Measurements from ENCODE around the gene SCN4A. TPM values are rescaled to one million over a fixed set of nuclear protein-coding genes. Genes with fewer than 3 reads are reported as not detected.

SCN4A gene
- polyA plus RNA-seq, 1 donor from 2014 or later, result not detected

GRCh38 chr17:63941751-63942150 is 31.0 kb downstream of the SCN4A start:
- Histone ChIP-seq H3K9me3 (ENCODE audit: low read length) (peaks cover 3% of the 10 kb centered on the region), H3K79me2 (replicated peaks; ENCODE audit: insufficient read depth, low read length) (no peaks in the 10 kb centered on the region), H3K9ac (ENCODE audit: low read length) (no peak overlapping the region), H3K36me3 (ENCODE audit: insufficient read depth, low read length) (no peaks in the 10 kb centered on the region), H2AFZ (ENCODE audit: low read depth, low read length) (no peak overlapping the region), H3K4me3 (ENCODE audit: low read length) (no peak overlapping the region), H3K27me3 (ENCODE audit: insufficient read depth, low read depth, low read length) (no peaks in the 10 kb centered on the region), H3K27ac (ENCODE audit: low read length) (no peak overlapping the region), H3F3A (ENCODE audit: insufficient read depth, low read length, poor library complexity, severe bottlenecking) (no peaks in the 10 kb centered on the region), H4K20me1 (ENCODE audit: insufficient read depth) (no peaks in the 10 kb centered on the region), H3K4me2 (ENCODE audit: low read length) (no peak overlapping the region), H3K9me2 (ENCODE audit: insufficient read depth, low read length) (no peaks in the 10 kb centered on the region)
- TF ChIP-seq RAD21 (conservative IDR thresholded peaks at IDR 0.05) (no peak), REST (IDR thresholded peaks at IDR 0.05; ENCODE audit: borderline replicate concordance) (no peak), CTCF (IDR thresholded peaks at IDR 0.05; ENCODE audit: poor library complexity, severe bottlenecking) (no peak), EP300 (conservative IDR thresholded peaks at IDR 0.05; ENCODE audit: poor library complexity, severe bottlenecking) (no peak), TAF1 (IDR thresholded peaks at IDR 0.05; ENCODE audit: low read depth) (no peak), POLR2AphosphoS5 (IDR thresholded peaks at IDR 0.05) (no peak), EZH2 (IDR thresholded peaks at IDR 0.05; ENCODE audit: borderline replicate concordance, insufficient read depth, low read length, poor library complexity, severe bottlenecking) (no peak), MXI1 (conservative IDR thresholded peaks at IDR 0.05; ENCODE audit: poor library complexity, severe bottlenecking) (no peak), SMC3 (conservative IDR thresholded peaks at IDR 0.05; ENCODE audit: poor library complexity) (no peak)

GRCh38 chr17:63941162-63941561 is 31.6 kb downstream of the SCN4A start:
- TF ChIP-seq EZH2 (IDR thresholded peaks at IDR 0.05; ENCODE audit: borderline replicate concordance, insufficient read depth, low read length, poor library complexity, severe bottlenecking) (no peak), RAD21 (conservative IDR thresholded peaks at IDR 0.05) (no peak), MXI1 (conservative IDR thresholded peaks at IDR 0.05; ENCODE audit: poor library complexity, severe bottlenecking) (no peak)
- Histone ChIP-seq H3K27ac (ENCODE audit: low read length) (no peak overlapping the region), H3K79me2 (replicated peaks; ENCODE audit: insufficient read depth, low read length) (no peaks in the 10 kb centered on the region), H2AFZ (ENCODE audit: low read depth, low read length) (no peak overlapping the region), H3K9ac (ENCODE audit: low read length) (no peak overlapping the region), H4K20me1 (ENCODE audit: insufficient read depth) (no peaks in the 10 kb centered on the region), H3K27me3 (ENCODE audit: insufficient read depth, low read depth, low read length) (no peaks in the 10 kb centered on the region), H3F3A (ENCODE audit: insufficient read depth, low read length, poor library complexity, severe bottlenecking) (no peaks in the 10 kb centered on the region), H3K4me3 (ENCODE audit: low read length) (no peak overlapping the region), H3K4me2 (ENCODE audit: low read length) (no peak overlapping the region), H3K9me3 (ENCODE audit: low read length) (peaks cover 3% of the 10 kb centered on the region), H3K9me2 (ENCODE audit: insufficient read depth, low read length) (no peaks in the 10 kb centered on the region), H3K36me3 (ENCODE audit: insufficient read depth, low read length) (no peaks in the 10 kb centered on the region)

All from neural cell (in vitro differentiated cells).